HEK293T (cell line): ENCODE results near the gene AGBL4.

Source experiments
- CTCF ChIA-PET: fragments of 350-600 bp; formaldehyde crosslinking; extraction: SDS; loops from one replicate; lab custom pipeline; 2021; ENCODE audit warnings: antibody characterized with exemption, inconsistent platforms; lab: Yijun Ruan, JAX
- POLR2A ChIA-PET: fragments of 350-600 bp; formaldehyde crosslinking; extraction: SDS; loops from one replicate; lab custom pipeline; 2020; ENCODE audit warnings: antibody characterized with exemption, inconsistent platforms; lab: Yijun Ruan, JAX
- DNase-seq: peaks from one replicate; pipeline ENCODE4 v3.0.0; 2012; ENCODE audit warnings: mixed read lengths; ENCODE audit errors: extremely low spot score
- ARNT ChIP-seq: fragments of 450-650 bp; IDR thresholded peaks from 2 replicates; pipeline ENCODE4 v1.6.1; 2017; ENCODE audit warnings: mild to moderate bottlenecking
- BHLHE40 ChIP-seq: fragments of 450-650 bp; IDR thresholded peaks from 2 replicates; pipeline ENCODE4 v1.6.1; 2016; ENCODE audit warnings: mild to moderate bottlenecking, moderate library complexity, borderline replicate concordance
- CTBP1 ChIP-seq: fragments of 450-650 bp; IDR thresholded peaks from 2 replicates; pipeline ENCODE4 v1.6.1; 2016; ENCODE audit warnings: borderline replicate concordance
- ELF4 ChIP-seq: fragments of 450-650 bp; IDR thresholded peaks from 2 replicates; pipeline ENCODE4 v1.6.1; 2017; ENCODE audit warnings: antibody characterized with exemption
- FOXA1 ChIP-seq: fragments of 450-650 bp; IDR thresholded peaks from 2 replicates; pipeline ENCODE4 v1.6.1; 2016; ENCODE audit warnings: mild to moderate bottlenecking
- FOXK2 ChIP-seq: fragments of 450-650 bp; IDR thresholded peaks from 2 replicates; pipeline ENCODE4 v1.6.1; 2016; ENCODE audit warnings: mild to moderate bottlenecking
- FOXM1 ChIP-seq: fragments of 450-650 bp; IDR thresholded peaks from 2 replicates; pipeline ENCODE4 v1.6.1; 2017; ENCODE audit warnings: mild to moderate bottlenecking, borderline replicate concordance
- HDGF ChIP-seq: fragments of 450-650 bp; IDR thresholded peaks from 2 replicates; pipeline ENCODE4 v1.6.1; 2017; ENCODE audit warnings: antibody characterized with exemption, borderline replicate concordance
- L3MBTL2 ChIP-seq: fragments of 450-650 bp; conservative IDR thresholded peaks from 2 replicates; pipeline ENCODE4 v1.6.1; 2016; ENCODE audit warnings: mild to moderate bottlenecking
- LEF1 ChIP-seq: fragments of 450-650 bp; IDR thresholded peaks from 2 replicates; pipeline ENCODE4 v1.6.1; 2017; ENCODE audit warnings: mild to moderate bottlenecking, borderline replicate concordance
- NFRKB ChIP-seq: fragments of 450-650 bp; IDR thresholded peaks from 2 replicates; pipeline ENCODE4 v1.6.1; 2016; ENCODE audit warnings: mild to moderate bottlenecking, moderate library complexity
- PKNOX1 ChIP-seq: fragments of 450-650 bp; IDR thresholded peaks from 2 replicates; pipeline ENCODE4 v1.6.1; 2016
- SP1 ChIP-seq: fragments of 450-650 bp; IDR thresholded peaks from 2 replicates; pipeline ENCODE4 v1.6.1; 2017
- SUZ12 ChIP-seq: fragments of 450-650 bp; IDR thresholded peaks from 2 replicates; pipeline ENCODE4 v1.6.1; 2016; ENCODE audit warnings: mild to moderate bottlenecking
- TARDBP ChIP-seq: fragments of 450-650 bp; IDR thresholded peaks from 2 replicates; pipeline ENCODE4 v1.6.1; 2016
- ZNF384 ChIP-seq: fragments of 450-650 bp; IDR thresholded peaks from 2 replicates; pipeline ENCODE4 v1.6.1; 2016

Gene AGBL4

GRCh38 chr1:49171941-49172593 lies 851.7 kb downstream of the AGBL4 start:
- TF ChIP-seq ZNF384 (no peak), SP1 (no peak), ARNT (no peak), L3MBTL2 (no peak), BHLHE40 (no peak), HDGF (no peak), FOXA1 (no peak), PKNOX1 (no peak), LEF1 (no peak), SUZ12 (no peak), ELF4 (no peak), NFRKB (no peak), FOXK2 (no peak), CTBP1 (no peak), FOXM1 (no peak), TARDBP (no peak)
- POLR2A ChIA-PET, result no interaction called here
- CTCF ChIA-PET, result no interaction called here
- DNase-seq, result no peak

- DNase-seq, result no peak
- TF ChIP-seq BHLHE40 (no peak), SUZ12 (no peak), FOXK2 (no peak), HDGF (no peak), FOXA1 (no peak), PKNOX1 (no peak)
- CTCF ChIA-PET, result no interaction called here
- POLR2A ChIA-PET, result no interaction called here
These were observed 857.7 kb downstream of the AGBL4 start for GRCh38 chr1:49166031-49166430.

DNA sequence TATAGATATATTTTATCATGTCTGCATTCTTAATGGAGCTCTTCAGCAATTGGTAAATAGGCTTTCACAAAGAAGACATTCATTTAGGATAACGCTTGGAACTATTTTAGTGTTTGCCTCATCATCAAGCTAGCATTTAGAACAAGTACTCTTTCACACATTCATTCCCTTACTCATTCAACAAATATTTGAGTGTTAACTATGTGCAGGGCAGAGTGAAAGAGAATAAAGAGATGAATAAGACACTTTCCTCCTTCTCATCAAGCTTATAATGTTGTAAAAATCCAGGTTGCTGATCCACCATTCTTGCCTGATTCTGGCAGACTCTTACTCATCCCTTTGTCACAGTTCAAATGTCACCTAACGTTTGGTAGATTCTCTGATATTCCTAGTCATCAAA lies 860.7 kb downstream of the AGBL4 start:
- ChIA-PET CTCF (no interaction called here), POLR2A (no interaction called here)
- TF ChIP-seq ELF4 (no peak), BHLHE40 (no peak), ARNT (no peak), PKNOX1 (no peak), FOXK2 (no peak), ZNF384 (no peak), TARDBP (no peak), HDGF (no peak), FOXA1 (no peak), L3MBTL2 (no peak), SP1 (no peak)
- no peak for DNase-seq

- no peak for DNase-seq
- no peak for TF ChIP-seq FOXM1
- no peak for TF ChIP-seq ARNT
- TF ChIP-seq BHLHE40, result no peak
- no peak for TF ChIP-seq L3MBTL2
- TF ChIP-seq ZNF384, result no peak
- TF ChIP-seq LEF1, result no peak
- TF ChIP-seq ELF4, result no peak
- POLR2A ChIA-PET, result no interaction called here
- CTCF ChIA-PET, result no interaction called here
These were observed 863.1 kb downstream of the AGBL4 start for GRCh38 chr1:49160677-49161076.

DNA sequence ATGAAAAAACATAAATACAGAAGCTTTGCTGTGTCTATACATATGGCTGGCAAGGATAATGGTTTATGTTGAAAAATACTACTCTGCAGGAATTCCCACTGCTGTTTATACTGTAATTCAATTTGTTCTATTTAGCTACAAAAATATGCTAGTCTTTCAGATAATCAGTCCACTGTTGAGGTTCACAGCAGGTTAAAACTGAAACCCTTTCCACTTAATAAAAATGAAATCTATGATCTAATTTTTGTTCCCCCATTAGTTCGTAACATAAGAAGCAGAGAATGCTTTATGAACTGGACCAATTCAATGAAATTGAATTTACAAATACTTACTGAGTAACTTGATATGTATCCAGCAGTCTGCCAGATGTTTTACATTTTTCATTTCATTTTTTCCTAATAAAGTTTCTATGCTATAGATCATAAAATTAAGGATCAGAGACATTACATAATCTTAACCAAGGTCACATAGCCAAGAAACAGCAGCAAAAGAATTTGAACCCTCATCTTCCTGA lies 887.0 kb downstream of the AGBL4 start:
- ChIA-PET POLR2A (no interaction called here), CTCF (no interaction called here)
- DNase-seq, result no peak
- no peak for TF ChIP-seq SUZ12
- TF ChIP-seq HDGF, result no peak
- no peak for TF ChIP-seq NFRKB
- TF ChIP-seq FOXM1, result no peak
- TF ChIP-seq BHLHE40, result no peak
- no peak for TF ChIP-seq FOXK2

- POLR2A ChIA-PET, result no interaction called here
- TF ChIP-seq ARNT, result no peak
- TF ChIP-seq ELF4, result no peak
- no peak for TF ChIP-seq NFRKB
- CTCF ChIA-PET, result no interaction called here
- no peak for DNase-seq
These were observed 898.0 kb downstream of the AGBL4 start for GRCh38 chr1:49125746-49126145.

- POLR2A ChIA-PET, result no interaction called here
- DNase-seq, result no peak
- CTCF ChIA-PET, result no interaction called here
- TF ChIP-seq HDGF (no peak), L3MBTL2 (no peak), ZNF384 (no peak), ELF4 (no peak), FOXA1 (no peak), ARNT (no peak), FOXK2 (no peak), LEF1 (no peak), SP1 (no peak)
These were observed 911.8 kb downstream of the AGBL4 start for GRCh38 chr1:49111931-49112330.
